GM19239 (cell line): ENCODE data around the gene FAM89A.

Experiments
- DNase-seq: peaks from one replicate; pipeline ENCODE4 v3.0.0; 2011; ENCODE audit warnings: low spot score; ENCODE audit not compliant: insufficient read length
- FAIRE-seq: peaks from 2 replicates; lab custom pipeline; 2011; peaks lifted over from hg19 to GRCh38; lab: Jason Lieb, UNC

Gene FAM89A

DNA sequence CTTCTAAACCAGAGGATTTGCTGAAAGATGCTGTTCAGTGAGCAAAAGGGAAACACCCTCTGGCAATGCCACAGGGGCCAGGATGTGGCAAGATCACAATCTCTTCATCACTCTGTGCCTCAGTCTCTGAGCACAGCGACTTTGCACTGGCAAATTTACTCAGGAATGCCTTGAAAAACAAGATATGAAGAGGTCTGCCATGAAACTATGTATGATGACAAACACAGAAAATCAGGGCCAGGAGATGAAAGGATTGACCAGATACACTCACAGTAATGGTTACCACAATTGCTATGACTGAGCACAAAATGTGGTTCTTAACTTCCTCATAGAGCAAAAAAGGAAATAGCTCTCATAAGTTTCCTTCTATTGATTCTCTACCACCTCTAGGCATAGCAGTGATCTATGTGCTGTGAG is 67.2 kb downstream of the FAM89A start:
- FAIRE-seq: peak; percentile 59
- no peak for DNase-seq

DNA sequence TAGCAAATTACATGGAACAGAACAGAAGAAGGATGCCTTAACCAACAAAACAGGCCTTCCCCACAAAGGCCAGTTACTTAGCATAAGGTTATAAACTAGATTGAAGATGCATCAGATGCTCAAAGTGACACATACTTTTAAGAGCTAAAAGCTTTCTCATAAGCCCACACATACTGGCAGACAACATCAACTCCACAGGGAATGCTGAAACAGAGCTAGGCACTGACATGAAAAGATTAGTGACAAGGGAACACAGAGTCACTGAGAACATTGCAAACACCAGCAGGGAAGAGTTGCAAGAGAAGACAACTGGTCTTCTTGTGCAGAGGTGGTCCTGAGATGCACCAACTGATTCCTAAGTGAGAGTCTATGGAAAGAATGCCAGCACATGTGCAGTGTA is 68.3 kb downstream of the FAM89A start:
- FAIRE-seq: no peak
- no peak for DNase-seq

DNA sequence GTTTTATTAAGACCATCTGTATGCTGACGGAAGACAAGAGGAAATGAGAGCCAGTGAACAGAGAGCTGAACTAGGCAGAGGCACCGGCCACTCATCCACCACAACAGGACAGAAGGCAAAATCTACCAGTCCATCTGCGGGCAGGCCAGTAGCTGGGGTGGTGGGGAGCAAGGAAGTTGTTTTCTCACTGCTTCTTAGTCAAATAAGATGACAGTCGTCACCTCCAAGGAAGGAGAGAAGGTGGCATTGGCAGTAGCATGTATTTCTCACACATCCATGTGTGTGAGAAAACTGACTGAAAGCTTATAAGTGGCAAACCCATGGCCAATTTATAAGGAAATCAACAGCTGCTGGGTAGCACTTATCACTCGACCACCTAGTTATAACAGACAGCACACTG is 69.6 kb downstream of the FAM89A start:
- DNase-seq: no peak
- no peak for FAIRE-seq
